ENCODE results near the gene STARD3. TPM values are rescaled to one million over a fixed set of nuclear protein-coding genes. Genes with fewer than 3 reads are reported as not detected.

STARD3 gene
- total and polyA plus RNA-seq, 9 of the 15 experiments (the other 6 are each of a cell fraction or from before 2014, with no cell fraction given): 0.63 to 87.0 (median 46.0) TPM

GRCh38 chr17:39667262-39667944 is 30.5 kb downstream of the STARD3 start (continued):
- TF ChIP-seq TSHZ1 (CRISPR knock-in tag; IDR thresholded peaks at IDR 0.05) (no peak), TRIM25 (IDR thresholded peaks at IDR 0.05; ENCODE audit: borderline replicate concordance) (0 out of 2 replicates have a peak, but pooled peaks have one; percentile 25), ESRRA (IDR thresholded peaks at IDR 0.05; ENCODE audit: borderline replicate concordance, low read depth) (peak; percentile 51; the same call in 1 of the 2 replicates), CCNT2 (IDR thresholded peaks at IDR 0.05; ENCODE audit: borderline replicate concordance, extremely low read depth, insufficient read length, low read depth, low read length) (peak; percentile 98), NR3C1 (CRISPR knock-in tag; IDR thresholded peaks at IDR 0.05) (no peak), BRD9 (IDR thresholded peaks at IDR 0.05; ENCODE audit: low read depth, partially characterized antibody) (no peak), HMG20B (CRISPR knock-in tag; IDR thresholded peaks at IDR 0.05) (no peak), RFX1 (IDR thresholded peaks at IDR 0.05) (peak; percentile 75; the same call in 1 of the 2 replicates), MYC (IDR thresholded peaks at IDR 0.05; ENCODE audit: low read depth, low read length) (peak; percentile 39; the same call in 1 of the 2 replicates), MYC (CRISPR knock-in tag; IDR thresholded peaks at IDR 0.05; ENCODE audit: borderline replicate concordance, low read depth) (no peak), CBX3 (IDR thresholded peaks at IDR 0.05; ENCODE audit: borderline replicate concordance in 1 of 2, low read length in 2 of 2) (no peak)
- TF ChIP-seq, protein P1, sequence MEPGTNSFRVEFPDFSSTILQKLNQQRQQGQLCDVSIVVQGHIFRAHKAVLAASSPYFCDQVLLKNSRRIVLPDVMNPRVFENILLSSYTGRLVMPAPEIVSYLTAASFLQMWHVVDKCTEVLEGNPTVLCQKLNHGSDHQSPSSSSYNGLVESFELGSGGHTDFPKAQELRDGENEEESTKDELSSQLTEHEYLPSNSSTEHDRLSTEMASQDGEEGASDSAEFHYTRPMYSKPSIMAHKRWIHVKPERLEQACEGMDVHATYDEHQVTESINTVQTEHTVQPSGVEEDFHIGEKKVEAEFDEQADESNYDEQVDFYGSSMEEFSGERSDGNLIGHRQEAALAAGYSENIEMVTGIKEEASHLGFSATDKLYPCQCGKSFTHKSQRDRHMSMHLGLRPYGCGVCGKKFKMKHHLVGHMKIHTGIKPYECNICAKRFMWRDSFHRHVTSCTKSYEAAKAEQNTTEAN (CRISPR knock-in tag; IDR thresholded peaks at IDR 0.05): no peak
- TF ChIP-seq, protein P2, sequence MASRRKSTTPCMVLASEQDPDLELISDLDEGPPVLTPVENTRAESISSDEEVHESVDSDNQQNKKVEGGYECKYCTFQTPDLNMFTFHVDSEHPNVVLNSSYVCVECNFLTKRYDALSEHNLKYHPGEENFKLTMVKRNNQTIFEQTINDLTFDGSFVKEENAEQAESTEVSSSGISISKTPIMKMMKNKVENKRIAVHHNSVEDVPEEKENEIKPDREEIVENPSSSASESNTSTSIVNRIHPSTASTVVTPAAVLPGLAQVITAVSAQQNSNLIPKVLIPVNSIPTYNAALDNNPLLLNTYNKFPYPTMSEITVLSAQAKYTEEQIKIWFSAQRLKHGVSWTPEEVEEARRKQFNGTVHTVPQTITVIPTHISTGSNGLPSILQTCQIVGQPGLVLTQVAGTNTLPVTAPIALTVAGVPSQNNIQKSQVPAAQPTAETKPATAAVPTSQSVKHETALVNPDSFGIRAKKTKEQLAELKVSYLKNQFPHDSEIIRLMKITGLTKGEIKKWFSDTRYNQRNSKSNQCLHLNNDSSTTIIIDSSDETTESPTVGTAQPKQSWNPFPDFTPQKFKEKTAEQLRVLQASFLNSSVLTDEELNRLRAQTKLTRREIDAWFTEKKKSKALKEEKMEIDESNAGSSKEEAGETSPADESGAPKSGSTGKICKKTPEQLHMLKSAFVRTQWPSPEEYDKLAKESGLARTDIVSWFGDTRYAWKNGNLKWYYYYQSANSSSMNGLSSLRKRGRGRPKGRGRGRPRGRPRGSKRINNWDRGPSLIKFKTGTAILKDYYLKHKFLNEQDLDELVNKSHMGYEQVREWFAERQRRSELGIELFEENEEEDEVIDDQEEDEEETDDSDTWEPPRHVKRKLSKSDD (conservative IDR thresholded peaks at IDR 0.05; ENCODE audit: low read length): no peak
- TF ChIP-seq, protein P3, sequence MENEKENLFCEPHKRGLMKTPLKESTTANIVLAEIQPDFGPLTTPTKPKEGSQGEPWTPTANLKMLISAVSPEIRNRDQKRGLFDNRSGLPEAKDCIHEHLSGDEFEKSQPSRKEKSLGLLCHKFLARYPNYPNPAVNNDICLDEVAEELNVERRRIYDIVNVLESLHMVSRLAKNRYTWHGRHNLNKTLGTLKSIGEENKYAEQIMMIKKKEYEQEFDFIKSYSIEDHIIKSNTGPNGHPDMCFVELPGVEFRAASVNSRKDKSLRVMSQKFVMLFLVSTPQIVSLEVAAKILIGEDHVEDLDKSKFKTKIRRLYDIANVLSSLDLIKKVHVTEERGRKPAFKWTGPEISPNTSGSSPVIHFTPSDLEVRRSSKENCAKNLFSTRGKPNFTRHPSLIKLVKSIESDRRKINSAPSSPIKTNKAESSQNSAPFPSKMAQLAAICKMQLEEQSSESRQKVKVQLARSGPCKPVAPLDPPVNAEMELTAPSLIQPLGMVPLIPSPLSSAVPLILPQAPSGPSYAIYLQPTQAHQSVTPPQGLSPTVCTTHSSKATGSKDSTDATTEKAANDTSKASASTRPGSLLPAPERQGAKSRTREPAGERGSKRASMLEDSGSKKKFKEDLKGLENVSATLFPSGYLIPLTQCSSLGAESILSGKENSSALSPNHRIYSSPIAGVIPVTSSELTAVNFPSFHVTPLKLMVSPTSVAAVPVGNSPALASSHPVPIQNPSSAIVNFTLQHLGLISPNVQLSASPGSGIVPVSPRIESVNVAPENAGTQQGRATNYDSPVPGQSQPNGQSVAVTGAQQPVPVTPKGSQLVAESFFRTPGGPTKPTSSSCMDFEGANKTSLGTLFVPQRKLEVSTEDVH (IDR thresholded peaks at IDR 0.05; ENCODE audit: low read depth, partially characterized antibody): peak; percentile 76
